ENCODE results near the gene ADIPOQ.

- no peak for TF ChIP-seq RAD21 (IDR thresholded peaks at IDR 0.05; ENCODE audit: low read length)
- no peak for TF ChIP-seq USF2 (IDR thresholded peaks at IDR 0.05; ENCODE audit: low read depth, low read length)
- no peak for TF ChIP-seq CEBPB (IDR thresholded peaks at IDR 0.05; ENCODE audit: low read depth, low read length)
- TF ChIP-seq RFX5 (IDR thresholded peaks at IDR 0.05; ENCODE audit: low read depth, low read length): no peak
- TF ChIP-seq CHD1 (IDR thresholded peaks at IDR 0.05; ENCODE audit: low read depth, low read length): no peak
- TF ChIP-seq, protein P1, sequence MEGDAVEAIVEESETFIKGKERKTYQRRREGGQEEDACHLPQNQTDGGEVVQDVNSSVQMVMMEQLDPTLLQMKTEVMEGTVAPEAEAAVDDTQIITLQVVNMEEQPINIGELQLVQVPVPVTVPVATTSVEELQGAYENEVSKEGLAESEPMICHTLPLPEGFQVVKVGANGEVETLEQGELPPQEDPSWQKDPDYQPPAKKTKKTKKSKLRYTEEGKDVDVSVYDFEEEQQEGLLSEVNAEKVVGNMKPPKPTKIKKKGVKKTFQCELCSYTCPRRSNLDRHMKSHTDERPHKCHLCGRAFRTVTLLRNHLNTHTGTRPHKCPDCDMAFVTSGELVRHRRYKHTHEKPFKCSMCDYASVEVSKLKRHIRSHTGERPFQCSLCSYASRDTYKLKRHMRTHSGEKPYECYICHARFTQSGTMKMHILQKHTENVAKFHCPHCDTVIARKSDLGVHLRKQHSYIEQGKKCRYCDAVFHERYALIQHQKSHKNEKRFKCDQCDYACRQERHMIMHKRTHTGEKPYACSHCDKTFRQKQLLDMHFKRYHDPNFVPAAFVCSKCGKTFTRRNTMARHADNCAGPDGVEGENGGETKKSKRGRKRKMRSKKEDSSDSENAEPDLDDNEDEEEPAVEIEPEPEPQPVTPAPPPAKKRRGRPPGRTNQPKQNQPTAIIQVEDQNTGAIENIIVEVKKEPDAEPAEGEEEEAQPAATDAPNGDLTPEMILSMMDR (conservative IDR thresholded peaks at IDR 0.05; ENCODE audit: low read depth, low read length): no peak
- TF ChIP-seq POLR2A (IDR thresholded peaks at IDR 0.05; ENCODE audit: low read depth, low read length): no peak
- no peak for TF ChIP-seq MAZ (IDR thresholded peaks at IDR 0.05; ENCODE audit: borderline replicate concordance, low read depth, low read length)
- TF ChIP-seq RCOR1 (IDR thresholded peaks at IDR 0.05; ENCODE audit: insufficient replicate concordance, low read length): no peak
- TF ChIP-seq MAFK (IDR thresholded peaks at IDR 0.05; ENCODE audit: low read depth, low read length): no peak
- TF ChIP-seq NFE2L2 (IDR thresholded peaks at IDR 0.05; ENCODE audit: low read depth, low read length): no peak
- TF ChIP-seq FOS (IDR thresholded peaks at IDR 0.05; ENCODE audit: low read depth, low read length): no peak
- no peak for TF ChIP-seq MXI1 (IDR thresholded peaks at IDR 0.05; ENCODE audit: borderline replicate concordance, low read depth, low read length)
Measured at GRCh38 chr3:186847437-186847836, 4.9 kb downstream of the ADIPOQ start.
